Endothelial cell (in vitro differentiated cells): ENCODE data around the gene TMEM39B. TPM values are rescaled to one million over a fixed set of nuclear protein-coding genes. Genes with fewer than 3 reads are reported as not detected.

Experiments used
- DNase-seq: peaks from one replicate; pipeline ENCODE4 v3.0.0; 2021; ENCODE audit warnings: low spot score
- H3K27ac Mint-ChIP-seq: one replicate; pipeline ENCODE4 v1.8.0; 2021; ENCODE audit warnings: mixed read lengths, inconsistent platforms; ENCODE audit not compliant: unreplicated experiment
- H3K27me3 Mint-ChIP-seq: one replicate; pipeline ENCODE4 v1.8.0; 2021; ENCODE audit warnings: mild to moderate bottlenecking, moderate library complexity, mixed read lengths, inconsistent platforms; ENCODE audit not compliant: unreplicated experiment
- H3K36me3 Mint-ChIP-seq: one replicate; pipeline ENCODE4 v1.8.0; 2021; ENCODE audit warnings: mild to moderate bottlenecking, low read depth, mixed read lengths, inconsistent platforms; ENCODE audit not compliant: unreplicated experiment
- H3K4me1 Mint-ChIP-seq: one replicate; pipeline ENCODE4 v1.8.0; 2021; ENCODE audit warnings: mild to moderate bottlenecking, mixed read lengths, inconsistent platforms; ENCODE audit not compliant: unreplicated experiment
- H3K4me3 Mint-ChIP-seq: one replicate; pipeline ENCODE4 v1.8.0; 2021; ENCODE audit warnings: mild to moderate bottlenecking, mixed read lengths, inconsistent platforms; ENCODE audit not compliant: unreplicated experiment
- H3K9me3 Mint-ChIP-seq: one replicate; pipeline ENCODE4 v1.8.0; 2021; ENCODE audit warnings: mixed read lengths, inconsistent platforms; ENCODE audit not compliant: unreplicated experiment
- total RNA-seq: library from RNA; stranded (reverse); fragmentation: NEBNext Ultra II Directional; extraction: Animal tissue kit (Norgen Biotek cat#: 25700); gene quantifications from one replicate; pipeline ENCODE4 v1.2.1, GENCODE V29; 2021; ENCODE audit not compliant: unreplicated experiment
- TF ChIP-seq, protein P1 (sequence below): fragments of 200-600 bp; sonication (generic); IDR thresholded peaks from one replicate; pipeline ENCODE4 v1.5.0; 2021; ENCODE audit warnings: antibody characterized with exemption; ENCODE audit not compliant: unreplicated experiment

The TMEM39B gene
- total RNA-seq, 1 donor from 2014 or later = 26.9 TPM

DNA sequence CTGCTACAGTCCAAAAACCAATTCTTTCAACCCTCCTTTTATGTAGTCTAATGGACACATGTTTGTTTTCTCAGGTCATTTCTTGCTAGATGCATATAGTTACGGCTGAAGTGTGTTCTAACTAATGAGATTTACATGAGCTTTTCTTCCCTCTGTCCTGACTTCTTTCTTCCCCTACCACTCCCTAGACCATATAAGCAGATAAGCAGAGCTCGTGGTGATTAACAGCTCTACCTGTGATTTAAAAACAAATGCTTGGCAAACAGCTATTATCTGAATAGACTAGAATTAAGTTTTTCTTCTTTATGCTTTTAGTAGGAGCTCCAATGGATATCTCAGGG is 40.5 kb upstream of the TMEM39B start:
- Mint-ChIP-seq H3K27me3 (no peaks in the 10 kb centered on the region), H3K36me3 (peaks cover 47% of the 10 kb centered on the region), H3K27ac (peak overlapping the region; percentile 67), H3K4me1 (peaks cover 6% of the 10 kb centered on the region), H3K9me3 (no peaks in the 10 kb centered on the region), H3K4me3 (no peak overlapping the region)
- TF ChIP-seq, protein P1, sequence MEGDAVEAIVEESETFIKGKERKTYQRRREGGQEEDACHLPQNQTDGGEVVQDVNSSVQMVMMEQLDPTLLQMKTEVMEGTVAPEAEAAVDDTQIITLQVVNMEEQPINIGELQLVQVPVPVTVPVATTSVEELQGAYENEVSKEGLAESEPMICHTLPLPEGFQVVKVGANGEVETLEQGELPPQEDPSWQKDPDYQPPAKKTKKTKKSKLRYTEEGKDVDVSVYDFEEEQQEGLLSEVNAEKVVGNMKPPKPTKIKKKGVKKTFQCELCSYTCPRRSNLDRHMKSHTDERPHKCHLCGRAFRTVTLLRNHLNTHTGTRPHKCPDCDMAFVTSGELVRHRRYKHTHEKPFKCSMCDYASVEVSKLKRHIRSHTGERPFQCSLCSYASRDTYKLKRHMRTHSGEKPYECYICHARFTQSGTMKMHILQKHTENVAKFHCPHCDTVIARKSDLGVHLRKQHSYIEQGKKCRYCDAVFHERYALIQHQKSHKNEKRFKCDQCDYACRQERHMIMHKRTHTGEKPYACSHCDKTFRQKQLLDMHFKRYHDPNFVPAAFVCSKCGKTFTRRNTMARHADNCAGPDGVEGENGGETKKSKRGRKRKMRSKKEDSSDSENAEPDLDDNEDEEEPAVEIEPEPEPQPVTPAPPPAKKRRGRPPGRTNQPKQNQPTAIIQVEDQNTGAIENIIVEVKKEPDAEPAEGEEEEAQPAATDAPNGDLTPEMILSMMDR = no peak
- DNase-seq = no peak

DNA sequence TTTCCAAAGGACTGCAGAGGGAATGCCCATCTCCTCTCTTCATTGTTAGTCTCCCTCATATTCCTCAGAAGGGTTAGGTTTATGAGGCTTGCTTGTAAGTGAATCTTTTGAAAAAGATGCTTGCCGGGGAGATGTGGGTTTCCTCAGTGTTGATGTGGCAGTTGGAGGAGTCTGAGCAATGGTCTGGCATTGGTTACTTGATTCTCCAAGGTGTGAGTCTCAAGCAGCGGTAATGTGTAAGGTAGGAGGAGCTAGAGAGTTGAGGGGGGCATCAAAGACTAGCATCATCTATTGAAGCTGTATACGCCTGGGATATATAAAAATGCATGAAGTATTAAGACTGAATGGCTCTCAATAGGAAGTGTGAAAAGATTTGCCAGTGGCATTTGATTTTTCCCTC is 37.6 kb upstream of the TMEM39B start:
- H3K4me1 Mint-ChIP-seq = peaks cover 5% of the 10 kb centered on the region
- H3K27me3 Mint-ChIP-seq = no peaks in the 10 kb centered on the region
- TF ChIP-seq, protein P1 = no peak
- no peaks in the 10 kb centered on the region for H3K9me3 Mint-ChIP-seq
- H3K36me3 Mint-ChIP-seq = peaks cover 67% of the 10 kb centered on the region
- no peak overlapping the region for H3K27ac Mint-ChIP-seq
- no peak overlapping the region for H3K4me3 Mint-ChIP-seq
- DNase-seq = no peak

DNA sequence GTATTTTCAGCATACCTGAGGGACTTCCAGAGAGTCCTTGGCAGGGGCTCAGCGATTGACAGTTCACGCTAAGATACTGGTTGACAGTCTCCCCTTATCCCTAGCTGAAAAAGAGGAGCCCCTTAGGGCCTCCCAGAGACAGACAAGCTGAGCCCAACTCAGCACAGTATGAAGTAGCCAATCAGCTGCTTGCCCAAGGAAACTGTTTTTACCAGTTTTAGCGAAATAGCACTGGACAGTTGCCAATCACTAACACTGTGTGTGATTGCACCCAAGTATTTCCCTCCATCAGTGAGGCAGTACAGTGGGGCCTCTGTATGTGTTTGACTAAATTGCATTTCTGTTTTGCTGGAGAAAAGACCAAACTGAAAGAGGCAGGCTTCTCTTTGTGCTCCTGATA is 32.0 kb upstream of the TMEM39B start:
- H3K4me1 Mint-ChIP-seq = peaks cover 5% of the 10 kb centered on the region
- peaks cover 2% of the 10 kb centered on the region for H3K27me3 Mint-ChIP-seq
- TF ChIP-seq, protein P1 = no peak
- no peak overlapping the region for H3K4me3 Mint-ChIP-seq
- H3K9me3 Mint-ChIP-seq = no peaks in the 10 kb centered on the region
- no peak for DNase-seq
- H3K27ac Mint-ChIP-seq = no peak overlapping the region
- peaks cover 55% of the 10 kb centered on the region for H3K36me3 Mint-ChIP-seq

DNA sequence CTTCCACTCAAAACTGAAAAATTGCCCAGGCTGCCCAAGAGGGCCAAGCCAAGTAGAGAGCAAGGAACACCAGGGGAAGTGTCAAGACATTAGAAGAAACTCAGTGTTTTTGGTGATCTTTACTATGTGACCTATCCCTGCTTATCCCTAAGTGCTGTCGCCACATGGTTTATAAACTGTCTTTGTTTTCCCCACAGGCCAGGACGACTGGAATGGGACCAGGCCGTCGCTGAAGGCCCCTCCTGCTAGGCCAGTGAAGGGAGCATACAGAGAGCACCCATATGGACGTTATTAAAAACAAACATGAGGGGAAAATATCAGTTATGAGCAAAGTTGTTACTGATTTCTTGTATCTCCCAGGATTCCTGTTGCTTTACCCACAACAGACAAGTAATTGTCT is 30.4 kb upstream of the TMEM39B start:
- peaks cover 52% of the 10 kb centered on the region for H3K36me3 Mint-ChIP-seq
- H3K9me3 Mint-ChIP-seq = no peaks in the 10 kb centered on the region
- H3K27me3 Mint-ChIP-seq = peaks cover 2% of the 10 kb centered on the region
- TF ChIP-seq, protein P1 = no peak
- no peak overlapping the region for H3K27ac Mint-ChIP-seq
- H3K4me3 Mint-ChIP-seq = no peak overlapping the region
- peaks cover 2% of the 10 kb centered on the region for H3K4me1 Mint-ChIP-seq
- no peak for DNase-seq

DNA sequence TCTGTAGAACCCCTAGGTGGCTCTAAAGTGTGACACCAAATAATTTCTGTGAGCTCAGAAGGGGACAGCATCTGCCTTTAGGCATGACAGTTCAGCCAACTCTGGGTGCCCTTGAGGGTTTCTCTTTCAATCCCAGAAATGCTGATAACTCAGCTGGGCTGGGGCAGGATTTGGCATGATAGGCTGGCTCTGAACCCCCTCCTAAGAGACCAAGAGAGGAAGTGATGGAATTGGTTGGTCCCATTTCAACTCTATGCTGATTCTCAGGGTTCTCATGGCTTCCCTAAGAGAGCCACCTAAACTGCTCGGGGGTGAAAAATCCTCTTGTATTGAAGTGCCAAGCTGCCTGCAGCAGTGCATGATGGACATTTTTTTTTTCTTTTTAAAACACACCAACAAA is 28.5 kb upstream of the TMEM39B start:
- Mint-ChIP-seq H3K4me1 (peaks cover 2% of the 10 kb centered on the region), H3K36me3 (peaks cover 48% of the 10 kb centered on the region), H3K4me3 (no peak overlapping the region), H3K9me3 (no peaks in the 10 kb centered on the region), H3K27ac (no peak overlapping the region), H3K27me3 (peaks cover 2% of the 10 kb centered on the region)
- TF ChIP-seq, protein P1 = no peak
- no peak for DNase-seq
